ENCODE data around the gene HECW1. TPM values are rescaled to one million over a fixed set of nuclear protein-coding genes. Genes with fewer than 3 reads are reported as not detected.

The HECW1 gene
- total and polyA plus RNA-seq, 10 of the 15 experiments (the other 5 are each of a cell fraction or from before 2014, with no cell fraction given): under 0.01 to 0.31 (median 0.04) TPM; not detected in 3

- ChIA-PET RAD21 (ENCODE audit: unreplicated experiment) (interaction anchor here (1.0 to 4.2 kb wide), 8 partner anchors 28 to 184 kb away, joined by 3 to 20 read pairs (median 4); partner anchors contain the start of gene STK17A), CTCF (interaction anchor here (0.8 to 1.9 kb wide), 7 partner anchors 28 to 299 kb away, joined by 3 to 13 read pairs (median 4); partner anchors contain the start of gene STK17A), SMC1A (ENCODE audit: uncharacterized antibody, unreplicated experiment) (interaction anchor here (0.7 to 2.7 kb wide), 17 partner anchors 11 to 322 kb away, joined by 3 to 12 read pairs (median 3); partner anchors contain the start of gene STK17A), POLR2A (interaction anchor here (0.8 to 1.5 kb wide), 5 partner anchors 53 to 353 kb away, joined by 3 to 5 read pairs (median 3); partner anchors contain the start of genes MRPS24 and STK17A)
- in situ Hi-C loops (cut with MboI): no loop called here
- Histone ChIP-seq H3K4me1 (ENCODE audit: control insufficient read depth, insufficient read depth, low read length) (peaks cover 3% of the 10 kb centered on the region), H3K4me2 (ENCODE audit: control insufficient read depth, insufficient read depth) (no peak overlapping the region; the same call in 1 of the 2 replicates), H3K36me3 (ENCODE audit: control insufficient read depth in 2 of 2, insufficient read depth in 2 of 2, low read length in 1 of 2) (no peaks in the 10 kb centered on the region), H4K20me1 (ENCODE audit: control insufficient read depth, insufficient read depth) (no peaks in the 10 kb centered on the region), H3K27me3 (replicated peaks in 1 of 2; ENCODE audit: control insufficient read depth in 2 of 2, insufficient read depth in 2 of 2, low read length in 1 of 2) (no peaks in the 10 kb centered on the region), H2AFZ (ENCODE audit: control insufficient read depth, low read depth, low read length) (no peak overlapping the region), H3K4me3 (no peak overlapping the region), H3K9me3 (replicated peaks; ENCODE audit: control insufficient read depth, insufficient read depth, low read length) (no peaks in the 10 kb centered on the region), H3K9ac (ENCODE audit: control insufficient read depth, insufficient read depth, low read length) (no peak overlapping the region), H3K79me2 (ENCODE audit: control insufficient read depth, insufficient read depth, low read length) (no peaks in the 10 kb centered on the region), H3K27ac (ENCODE audit: control insufficient read depth, insufficient read depth) (no peak overlapping the region)
- intact Hi-C loops (cut with micrococcal nuclease; ENCODE audit: unreplicated experiment): no loop called here
- FAIRE-seq (peak; percentile 59), DNase-seq (ENCODE audit: low read depth, low spot score) (peak; percentile 48), ATAC-seq (peak; percentile 94)
- 22% methylated on average over 9 of the region's 9 CpGs for WGBS (ENCODE audit: insufficient coverage, insufficient replicate concordance, low lambda C conversion rate, missing lambda C conversion rate)
- BruUV-seq (replicated peaks): no TSS peak
- TF ChIP-seq MXI1 (IDR thresholded peaks at IDR 0.05; ENCODE audit: low read depth, low read length) (no peak), JUND (IDR thresholded peaks at IDR 0.05; ENCODE audit: low read depth, low read length) (peak; percentile 74; the same call in 1 of the 2 replicates), SPI1 (IDR thresholded peaks at IDR 0.05; ENCODE audit: borderline replicate concordance, insufficient read depth, low read depth, low read length) (no peak), ZBED1 (IDR thresholded peaks at IDR 0.05; ENCODE audit: borderline replicate concordance) (peak; percentile 57; the same call in 1 of the 2 replicates), NFIC (IDR thresholded peaks at IDR 0.05; ENCODE audit: low read depth, low read length) (peak; percentile 81; the same call in 1 of the 2 replicates), DPF2 (IDR thresholded peaks at IDR 0.05) (peak; percentile 91), MTA2 (IDR thresholded peaks at IDR 0.05; ENCODE audit: low read depth) (peak; percentile 97), BCL11A (IDR thresholded peaks at IDR 0.05; ENCODE audit: low read depth, low read length) (peak; percentile 83), TCF7 (IDR thresholded peaks at IDR 0.05; ENCODE audit: borderline replicate concordance) (no peak), IKZF1 (conservative IDR thresholded peaks at IDR 0.05) (peak; percentile 74), SREBF1 (IDR thresholded peaks at IDR 0.05; ENCODE audit: low read length) (no peak), POU2F2 (IDR thresholded peaks at IDR 0.05; ENCODE audit: borderline replicate concordance, low read depth, low read length) (peak; percentile 45; the same call in 1 of the 3 replicates), SP1 (IDR thresholded peaks at IDR 0.05; ENCODE audit: low read depth, low read length) (peak; percentile 9), FOXM1 (IDR thresholded peaks at IDR 0.05; ENCODE audit: low read depth, low read length) (peak; percentile 51; the same call in 1 of the 2 replicates), NRF1 (conservative IDR thresholded peaks at IDR 0.05; ENCODE audit: low read depth, low read length) (no peak), BHLHE40 (IDR thresholded peaks at IDR 0.05; ENCODE audit: borderline replicate concordance in 1 of 2, low read depth in 2 of 2, low read length in 1 of 2) (peak; percentile 67 to 78; a peak in 3 of 4 replicates), STAT1 (conservative IDR thresholded peaks at IDR 0.05) (no peak), HDAC6 (IDR thresholded peaks at IDR 0.05; ENCODE audit: unreplicated experiment) (no peak), IRF4 (IDR thresholded peaks at IDR 0.05; ENCODE audit: low read depth, low read length) (0 out of 2 replicates have a peak, but pooled peaks have one; percentile 24)
- TF ChIP-seq, protein P1, sequence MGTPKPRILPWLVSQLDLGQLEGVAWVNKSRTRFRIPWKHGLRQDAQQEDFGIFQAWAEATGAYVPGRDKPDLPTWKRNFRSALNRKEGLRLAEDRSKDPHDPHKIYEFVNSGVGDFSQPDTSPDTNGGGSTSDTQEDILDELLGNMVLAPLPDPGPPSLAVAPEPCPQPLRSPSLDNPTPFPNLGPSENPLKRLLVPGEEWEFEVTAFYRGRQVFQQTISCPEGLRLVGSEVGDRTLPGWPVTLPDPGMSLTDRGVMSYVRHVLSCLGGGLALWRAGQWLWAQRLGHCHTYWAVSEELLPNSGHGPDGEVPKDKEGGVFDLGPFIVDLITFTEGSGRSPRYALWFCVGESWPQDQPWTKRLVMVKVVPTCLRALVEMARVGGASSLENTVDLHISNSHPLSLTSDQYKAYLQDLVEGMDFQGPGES (IDR thresholded peaks at IDR 0.05): no peak
- TF ChIP-seq, protein P2, sequence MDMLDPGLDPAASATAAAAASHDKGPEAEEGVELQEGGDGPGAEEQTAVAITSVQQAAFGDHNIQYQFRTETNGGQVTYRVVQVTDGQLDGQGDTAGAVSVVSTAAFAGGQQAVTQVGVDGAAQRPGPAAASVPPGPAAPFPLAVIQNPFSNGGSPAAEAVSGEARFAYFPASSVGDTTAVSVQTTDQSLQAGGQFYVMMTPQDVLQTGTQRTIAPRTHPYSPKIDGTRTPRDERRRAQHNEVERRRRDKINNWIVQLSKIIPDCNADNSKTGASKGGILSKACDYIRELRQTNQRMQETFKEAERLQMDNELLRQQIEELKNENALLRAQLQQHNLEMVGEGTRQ (IDR thresholded peaks at IDR 0.05; ENCODE audit: borderline replicate concordance, low read depth, low read length): no peak
- TF ChIP-seq, protein P3, sequence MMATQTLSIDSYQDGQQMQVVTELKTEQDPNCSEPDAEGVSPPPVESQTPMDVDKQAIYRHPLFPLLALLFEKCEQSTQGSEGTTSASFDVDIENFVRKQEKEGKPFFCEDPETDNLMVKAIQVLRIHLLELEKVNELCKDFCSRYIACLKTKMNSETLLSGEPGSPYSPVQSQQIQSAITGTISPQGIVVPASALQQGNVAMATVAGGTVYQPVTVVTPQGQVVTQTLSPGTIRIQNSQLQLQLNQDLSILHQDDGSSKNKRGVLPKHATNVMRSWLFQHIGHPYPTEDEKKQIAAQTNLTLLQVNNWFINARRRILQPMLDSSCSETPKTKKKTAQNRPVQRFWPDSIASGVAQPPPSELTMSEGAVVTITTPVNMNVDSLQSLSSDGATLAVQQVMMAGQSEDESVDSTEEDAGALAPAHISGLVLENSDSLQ (IDR thresholded peaks at IDR 0.05): peak; percentile 71
Observed at GRCh38 chr7:43516581-43517342, 404.3 kb downstream of the HECW1 start.

Data from GM12878 (cell line).